ENCODE measurements around the gene CLEC4M. TPM values are rescaled to one million over a fixed set of nuclear protein-coding genes. Genes with fewer than 3 reads are reported as not detected.

Gene CLEC4M
- total RNA-seq, 1 experiment from 2014 or later, result not detected

DNA sequence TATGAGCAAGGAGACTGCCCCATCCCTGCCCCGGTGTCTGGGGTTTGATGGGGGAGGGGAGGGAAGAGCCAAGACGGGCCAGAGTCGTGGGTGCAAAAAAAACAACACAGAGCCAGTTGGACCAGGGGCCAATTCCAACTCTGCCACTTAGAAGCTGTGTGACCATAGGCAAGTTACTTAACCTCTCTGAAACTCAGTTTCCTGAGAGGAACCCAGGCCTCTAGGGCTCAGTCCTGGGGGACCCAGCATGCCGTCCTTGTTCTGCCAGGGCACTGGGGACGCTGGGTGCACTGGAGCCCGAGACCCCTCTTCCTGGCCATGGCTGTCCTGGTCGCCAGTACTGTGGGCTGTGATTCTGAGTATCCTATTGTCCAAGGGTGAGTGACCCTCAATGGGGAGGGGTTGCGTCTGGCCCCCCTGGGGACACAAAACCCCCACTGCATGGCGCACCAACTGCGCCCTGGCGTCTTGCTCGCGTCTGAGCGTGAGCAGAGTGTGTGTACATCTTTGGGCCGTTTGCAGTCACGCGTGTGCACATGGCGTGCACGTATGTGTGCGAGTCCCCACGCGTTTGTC lies 24.6 kb downstream of the CLEC4M start:
- Histone ChIP-seq H3K18ac (ENCODE audit: insufficient read length, low read depth, low read length) (no peak overlapping the region), H3K79me1 (ENCODE audit: insufficient read depth, low read depth, low read length, poor library complexity, severe bottlenecking) (no peaks in the 10 kb centered on the region), H4K5ac (ENCODE audit: insufficient read length, low read depth, low read length) (no peak overlapping the region), H4K20me1 (ENCODE audit: control insufficient read depth, insufficient read depth, insufficient read length) (no peaks in the 10 kb centered on the region), H4K8ac (replicated peaks; ENCODE audit: insufficient read length, low read depth, low read length) (no peak overlapping the region), H3K27me3 (ENCODE audit: insufficient read depth, low read length) (peaks cover 14% of the 10 kb centered on the region; the same call in 1 of the 2 replicates), H3K9ac (ENCODE audit: extremely low read depth, insufficient read length, low read length) (no peak overlapping the region), H2AK5ac (ENCODE audit: insufficient read length, low read length) (no peak overlapping the region), H3K23ac (ENCODE audit: insufficient read length, low read depth, low read length) (no peak overlapping the region), H3K27ac (ENCODE audit: insufficient read length, low read depth, low read length) (no peak overlapping the region), H3K4ac (ENCODE audit: low read depth, low read length) (no peak overlapping the region), H2AFZ (ENCODE audit: low read length) (no peak overlapping the region), H3K56ac (ENCODE audit: insufficient read length, low read depth, low read length) (no peak overlapping the region), H2BK5ac (ENCODE audit: insufficient read length, low read length) (no peak overlapping the region), H3K9me3 (ENCODE audit: control insufficient read depth, low read depth, low read length) (no peaks in the 10 kb centered on the region), H3K14ac (ENCODE audit: insufficient read depth, low read length) (no peak overlapping the region), H3K4me1 (ENCODE audit: insufficient read depth, low read length) (no peaks in the 10 kb centered on the region; the same call in 1 of the 2 replicates), H3K23me2 (ENCODE audit: insufficient read length, low read depth, low read length, poor library complexity, severe bottlenecking) (peaks cover 19% of the 10 kb centered on the region), H2BK120ac (ENCODE audit: low read depth, low read length, poor library complexity, severe bottlenecking) (no peak overlapping the region), H2BK15ac (ENCODE audit: low read depth, low read length) (no peak overlapping the region), H3K79me2 (ENCODE audit: insufficient read depth, low read length) (no peaks in the 10 kb centered on the region), H2BK20ac (ENCODE audit: low read depth, low read length, poor library complexity, severe bottlenecking) (no peak overlapping the region), H3T11ph (ENCODE audit: low read length) (no peak overlapping the region), H2BK12ac (ENCODE audit: insufficient read length, low read depth, low read length) (no peak overlapping the region), H4K91ac (ENCODE audit: insufficient read length, low read depth, low read length) (no peak overlapping the region), H3K4me2 (ENCODE audit: insufficient read depth, insufficient read length, low read length) (peak overlapping the region; percentile 72)
- no peak for DNase-seq
- Mint-ChIP-seq H3K36me3 (ENCODE audit: insufficient read depth in 1 of 3, low read depth in 3 of 3) (no peaks in the 10 kb centered on the region; a peak in 1 of 7 replicates), H3K9me3 (peaks cover 3 to 6% of the 10 kb centered on the region in 2 experiments; a peak in 3 of 5 replicates), H3K27me3 (ENCODE audit: low read depth) (peaks cover 93% of the 10 kb centered on the region), H3K4me1 (peaks cover 15 to 26% of the 10 kb centered on the region in 2 experiments), H3K27ac (no peak overlapping the region), H3K4me3 (peak overlapping the region; percentile 41 to 80)
- no CpG with 5 or more reads among the region's 22 CpGs for WGBS (ENCODE audit: extremely low coverage, insufficient read length, low lambda C conversion rate)
- TF ChIP-seq, protein P1, sequence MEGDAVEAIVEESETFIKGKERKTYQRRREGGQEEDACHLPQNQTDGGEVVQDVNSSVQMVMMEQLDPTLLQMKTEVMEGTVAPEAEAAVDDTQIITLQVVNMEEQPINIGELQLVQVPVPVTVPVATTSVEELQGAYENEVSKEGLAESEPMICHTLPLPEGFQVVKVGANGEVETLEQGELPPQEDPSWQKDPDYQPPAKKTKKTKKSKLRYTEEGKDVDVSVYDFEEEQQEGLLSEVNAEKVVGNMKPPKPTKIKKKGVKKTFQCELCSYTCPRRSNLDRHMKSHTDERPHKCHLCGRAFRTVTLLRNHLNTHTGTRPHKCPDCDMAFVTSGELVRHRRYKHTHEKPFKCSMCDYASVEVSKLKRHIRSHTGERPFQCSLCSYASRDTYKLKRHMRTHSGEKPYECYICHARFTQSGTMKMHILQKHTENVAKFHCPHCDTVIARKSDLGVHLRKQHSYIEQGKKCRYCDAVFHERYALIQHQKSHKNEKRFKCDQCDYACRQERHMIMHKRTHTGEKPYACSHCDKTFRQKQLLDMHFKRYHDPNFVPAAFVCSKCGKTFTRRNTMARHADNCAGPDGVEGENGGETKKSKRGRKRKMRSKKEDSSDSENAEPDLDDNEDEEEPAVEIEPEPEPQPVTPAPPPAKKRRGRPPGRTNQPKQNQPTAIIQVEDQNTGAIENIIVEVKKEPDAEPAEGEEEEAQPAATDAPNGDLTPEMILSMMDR (conservative IDR thresholded peaks at IDR 0.05), result no peak

Data from H9 (cell line).